Measurements from ENCODE around the gene ACTR6. TPM values are rescaled to one million over a fixed set of nuclear protein-coding genes. Genes with fewer than 3 reads are reported as not detected.
"Not testable (repeated sequence)": the region's sequence is repeated elsewhere in the genome, so short reads cannot be mapped to it uniquely, and the experiment has no call there.

The ACTR6 gene
- total and polyA plus RNA-seq, 2 experiments from 2014 or later = 25.1 to 29.7 TPM

DNA sequence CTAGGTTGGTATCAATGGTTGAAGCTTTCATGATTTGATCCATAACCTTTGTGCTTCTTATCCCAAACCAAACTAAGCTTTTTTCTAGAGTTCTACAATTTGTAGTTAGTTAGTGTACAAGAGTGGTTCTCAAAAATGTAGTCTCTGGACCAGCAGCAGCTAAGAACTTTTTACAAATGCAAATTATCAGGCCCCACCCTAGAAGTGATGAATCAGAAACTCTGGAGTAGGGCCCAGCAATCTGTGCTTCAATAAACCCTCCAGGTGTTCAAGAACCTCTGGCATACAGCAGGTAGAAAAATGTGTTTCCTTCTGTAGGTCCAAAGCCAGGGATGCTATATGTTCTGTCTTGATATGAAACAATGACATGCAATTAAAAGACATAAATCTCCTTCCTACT, 26.1 kb upstream of the ACTR6 start:
- Histone ChIP-seq H3K4me3 (no peak overlapping the region), H3K4me2 (ENCODE audit: unreplicated experiment) (no peak overlapping the region), H2AFZ (no peak overlapping the region), H3F3A (ENCODE audit: insufficient read depth) (no peaks in the 10 kb centered on the region), H3K36me3 (ENCODE audit: low read depth) (no peaks in the 10 kb centered on the region), H3K79me2 (ENCODE audit: insufficient read depth) (no peaks in the 10 kb centered on the region), H3K27ac (no peak overlapping the region), H3K27me3 (replicated peaks; ENCODE audit: insufficient read depth) (no peaks in the 10 kb centered on the region), H3K9me3 (ENCODE audit: low read depth) (no peaks in the 10 kb centered on the region), H3K4me1 (ENCODE audit: insufficient read depth) (no peaks in the 10 kb centered on the region), H4K20me1 (ENCODE audit: insufficient read depth) (no peaks in the 10 kb centered on the region), H3K9ac (no peak overlapping the region), H3K9me2 (ENCODE audit: insufficient read depth) (no peaks in the 10 kb centered on the region)
- TF ChIP-seq EZH2phosphoT487 (IDR thresholded peaks at IDR 0.05; ENCODE audit: insufficient read depth, low read depth) = no peak
- no peak for TF ChIP-seq EZH2 (IDR thresholded peaks at IDR 0.05; ENCODE audit: insufficient read depth, poor library complexity, severe bottlenecking)
- in situ Hi-C loops (cut with MboI) = no loop called here
- no peak for DNase-seq

DNA sequence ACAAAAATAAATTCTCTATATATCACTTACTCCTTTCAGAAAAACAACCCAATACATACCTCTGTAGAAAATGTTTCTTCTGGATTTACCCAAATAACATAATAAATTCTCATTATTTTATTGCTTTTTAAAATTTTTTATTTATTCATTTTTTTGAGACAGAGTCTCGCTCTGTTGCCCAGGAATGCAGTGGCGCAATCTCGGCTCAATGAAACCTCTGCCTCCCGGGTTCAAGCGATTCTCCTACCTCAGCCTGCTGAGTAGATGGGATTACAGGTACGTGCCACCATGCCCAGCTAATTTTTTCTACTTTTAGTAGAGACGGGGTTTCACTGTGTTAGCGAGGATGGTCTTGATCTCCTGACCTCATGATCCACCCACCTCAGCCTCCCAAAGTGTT, 24.1 kb upstream of the ACTR6 start:
- H3K4me2 ChIP-seq (ENCODE audit: unreplicated experiment); H3K27me3 ChIP-seq (replicated peaks; ENCODE audit: insufficient read depth); H3K9me3 ChIP-seq (ENCODE audit: low read depth); H3F3A ChIP-seq (ENCODE audit: insufficient read depth); H3K9me2 ChIP-seq (ENCODE audit: insufficient read depth); H3K9ac ChIP-seq; H4K20me1 ChIP-seq (ENCODE audit: insufficient read depth); H3K36me3 ChIP-seq (ENCODE audit: low read depth); DNase-seq; H3K27ac ChIP-seq; in situ Hi-C loops (cut with MboI); H2AFZ ChIP-seq; H3K4me3 ChIP-seq; H3K4me1 ChIP-seq (ENCODE audit: insufficient read depth); H3K79me2 ChIP-seq (ENCODE audit: insufficient read depth): not testable (repeated sequence)
- 81 to 85% methylated on average over 8 of the region's 8 CpGs for WGBS, 2 experiments (ENCODE audit: low coverage in 1 of 2, low lambda C conversion rate in 2 of 2, missing lambda C conversion rate in 2 of 2)

DNA sequence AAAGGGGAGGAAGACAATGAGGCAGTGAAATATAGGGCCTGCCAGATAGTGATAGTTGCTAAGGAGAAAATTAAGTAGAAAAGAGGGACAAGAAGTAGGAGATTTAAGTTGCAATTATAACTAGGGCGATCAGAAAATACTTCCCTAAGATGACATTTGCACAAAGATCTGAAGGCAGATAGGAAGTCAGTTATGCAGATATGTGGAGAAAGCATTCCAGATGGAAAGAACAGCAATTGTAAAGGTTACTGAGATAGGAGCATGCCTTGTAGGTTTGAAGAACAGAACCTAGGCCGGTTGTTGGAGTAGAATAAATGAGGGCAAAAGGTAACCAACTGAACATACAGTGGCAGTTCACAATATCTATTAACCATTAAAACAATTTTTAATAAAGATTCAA, 21.4 kb upstream of the ACTR6 start:
- no peak overlapping the region for H3K27ac ChIP-seq
- no peaks in the 10 kb centered on the region for H3K79me2 ChIP-seq (ENCODE audit: insufficient read depth)
- no peaks in the 10 kb centered on the region for H4K20me1 ChIP-seq (ENCODE audit: insufficient read depth)
- no peaks in the 10 kb centered on the region for H3K27me3 ChIP-seq (replicated peaks; ENCODE audit: insufficient read depth)
- no peak overlapping the region for H3K4me3 ChIP-seq
- no peak overlapping the region for H2AFZ ChIP-seq
- 91 to 92% methylated on average over 2 of the region's 2 CpGs for WGBS, 2 experiments (ENCODE audit: low coverage in 1 of 2, low lambda C conversion rate in 2 of 2, missing lambda C conversion rate in 2 of 2)
- no peaks in the 10 kb centered on the region for H3F3A ChIP-seq (ENCODE audit: insufficient read depth)
- H3K36me3 ChIP-seq (ENCODE audit: low read depth) = no peaks in the 10 kb centered on the region
- in situ Hi-C loops (cut with MboI) = no loop called here
- no peaks in the 10 kb centered on the region for H3K9me2 ChIP-seq (ENCODE audit: insufficient read depth)
- TF ChIP-seq EZH2phosphoT487 (IDR thresholded peaks at IDR 0.05; ENCODE audit: insufficient read depth, low read depth) = no peak
- TF ChIP-seq EZH2 (IDR thresholded peaks at IDR 0.05; ENCODE audit: insufficient read depth, poor library complexity, severe bottlenecking) = no peak
- H3K9me3 ChIP-seq (ENCODE audit: low read depth) = no peaks in the 10 kb centered on the region
- H3K4me1 ChIP-seq (ENCODE audit: insufficient read depth) = no peaks in the 10 kb centered on the region
- no peak for DNase-seq
- no peak overlapping the region for H3K4me2 ChIP-seq (ENCODE audit: unreplicated experiment)
- H3K9ac ChIP-seq = no peak overlapping the region

DNA sequence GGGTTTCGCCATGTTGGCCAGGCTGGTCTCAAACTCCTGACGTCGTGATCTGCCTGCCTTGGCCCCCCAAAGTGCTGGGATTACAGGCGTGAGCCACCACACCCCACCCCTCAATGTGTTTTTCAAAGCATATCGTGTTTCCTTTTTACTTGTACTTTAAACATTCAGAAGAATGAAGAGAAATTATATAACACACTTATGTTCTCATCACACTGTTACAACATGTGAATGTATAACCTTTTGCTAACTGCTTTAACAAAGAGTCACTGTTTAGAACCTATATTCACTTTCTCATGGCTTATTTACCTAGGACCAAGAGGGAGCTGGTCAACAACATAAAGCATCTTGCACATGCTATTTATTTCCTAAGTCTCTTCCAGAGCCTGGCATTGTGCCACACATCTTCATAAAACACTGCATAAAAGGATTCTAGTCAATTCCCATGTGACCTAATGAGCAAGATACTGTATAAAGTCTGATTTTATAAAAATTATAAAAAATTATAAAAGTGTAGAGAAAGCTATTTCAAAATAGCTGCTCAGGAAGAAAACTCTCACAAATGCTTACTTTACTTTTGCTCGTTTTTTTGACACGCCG, 16.0 kb upstream of the ACTR6 start:
- in situ Hi-C loops (cut with MboI) = no loop called here
- DNase-seq = peak; percentile 18
- 93 to 94% methylated on average over 8 of the region's 8 CpGs for WGBS, 2 experiments (ENCODE audit: low coverage in 1 of 2, low lambda C conversion rate in 2 of 2, missing lambda C conversion rate in 2 of 2)

DNA sequence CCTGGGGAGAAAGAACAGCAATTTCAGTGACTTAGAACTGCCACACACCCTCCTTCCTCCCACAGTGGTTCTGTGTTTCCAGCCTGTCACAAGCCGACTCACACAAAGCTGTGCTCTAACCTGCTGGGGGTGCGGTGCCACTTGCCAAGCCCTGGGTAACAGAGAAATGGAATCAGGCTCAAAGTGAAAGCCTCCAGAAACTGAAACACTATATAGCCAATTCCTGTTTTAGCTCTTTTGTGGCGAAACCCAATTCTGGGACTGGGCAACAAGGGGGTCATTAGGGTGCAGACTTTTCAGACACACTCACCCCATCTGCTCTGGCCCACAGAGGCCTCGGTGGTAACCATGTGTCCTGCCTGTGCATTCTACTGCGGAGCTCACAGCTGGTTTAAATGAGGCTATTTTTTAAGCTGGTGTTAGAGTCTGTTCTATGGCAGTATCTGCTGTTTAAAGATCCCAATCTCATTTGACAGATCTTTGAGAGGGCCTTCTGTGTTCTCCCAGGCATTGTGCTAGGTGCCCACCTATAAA, 15.2 kb upstream of the ACTR6 start:
- WGBS, 2 experiments (ENCODE audit: low coverage in 1 of 2, low lambda C conversion rate in 2 of 2, missing lambda C conversion rate in 2 of 2) = 15 to 19% methylated on average over 5 of the region's 5 CpGs
- in situ Hi-C loops (cut with MboI) = no loop called here
- Histone ChIP-seq H2AFZ (peak overlapping the region; percentile 83), H3K9me3 (ENCODE audit: low read depth) (no peaks in the 10 kb centered on the region), H3K36me3 (ENCODE audit: low read depth) (no peaks in the 10 kb centered on the region), H3F3A (ENCODE audit: insufficient read depth) (no peaks in the 10 kb centered on the region), H3K4me1 (ENCODE audit: insufficient read depth) (peaks cover 11% of the 10 kb centered on the region), H4K20me1 (ENCODE audit: insufficient read depth) (no peaks in the 10 kb centered on the region), H3K4me3 (peak overlapping the region; percentile 43), H3K9ac (peak overlapping the region; percentile 22; the same call in 1 of the 2 replicates), H3K9me2 (ENCODE audit: insufficient read depth) (no peaks in the 10 kb centered on the region), H3K4me2 (ENCODE audit: unreplicated experiment) (peak overlapping the region; percentile 59), H3K79me2 (ENCODE audit: insufficient read depth) (no peaks in the 10 kb centered on the region), H3K27me3 (replicated peaks; ENCODE audit: insufficient read depth) (no peaks in the 10 kb centered on the region), H3K27ac (no peak overlapping the region)
- DNase-seq = peak; percentile 46
- no peak for TF ChIP-seq EZH2phosphoT487 (IDR thresholded peaks at IDR 0.05; ENCODE audit: insufficient read depth, low read depth)
- TF ChIP-seq EZH2 (IDR thresholded peaks at IDR 0.05; ENCODE audit: insufficient read depth, poor library complexity, severe bottlenecking) = no peak

More for the DNA sequence above, 16.0 kb upstream of the ACTR6 start:
- no peak overlapping the region for H3K9ac ChIP-seq
- no peak overlapping the region for H3K27ac ChIP-seq
- TF ChIP-seq EZH2 (IDR thresholded peaks at IDR 0.05; ENCODE audit: insufficient read depth, poor library complexity, severe bottlenecking) (no peak), EZH2phosphoT487 (IDR thresholded peaks at IDR 0.05; ENCODE audit: insufficient read depth, low read depth) (no peak)
- H3K4me1 ChIP-seq (ENCODE audit: insufficient read depth) = peaks cover 11% of the 10 kb centered on the region
- no peaks in the 10 kb centered on the region for H3K9me3 ChIP-seq (ENCODE audit: low read depth)
- no peak overlapping the region for H3K4me3 ChIP-seq
- H2AFZ ChIP-seq = peak overlapping the region; percentile 83; the same call in 1 of the 2 replicates
- H3K9me2 ChIP-seq (ENCODE audit: insufficient read depth) = no peaks in the 10 kb centered on the region
- no peaks in the 10 kb centered on the region for H3K79me2 ChIP-seq (ENCODE audit: insufficient read depth)
- H3K36me3 ChIP-seq (ENCODE audit: low read depth) = no peaks in the 10 kb centered on the region
- H4K20me1 ChIP-seq (ENCODE audit: insufficient read depth) = no peaks in the 10 kb centered on the region
- H3F3A ChIP-seq (ENCODE audit: insufficient read depth) = no peaks in the 10 kb centered on the region
- H3K27me3 ChIP-seq (replicated peaks; ENCODE audit: insufficient read depth) = no peaks in the 10 kb centered on the region
- H3K4me2 ChIP-seq (ENCODE audit: unreplicated experiment) = peak overlapping the region; percentile 59

All from GM23248 (cell line).